GM19328 (cell line): ENCODE results near the gene NPLOC4.
"Not testable (repeated sequence)": the region's sequence is repeated elsewhere in the genome, so short reads cannot be mapped to it uniquely, and the experiment has no call there.

ENCODE experiments used
- ATAC-seq: cut with Tn5 transposase; IDR thresholded peaks from one replicate; pipeline ENCODE4 v1.9.1; 2021; ENCODE audit warnings: mild to moderate bottlenecking, moderate library complexity; ENCODE audit not compliant: unreplicated experiment

The NPLOC4 gene

GRCh38 chr17:81636505-81637288, at the start of gene NPLOC4, which contains the start of gene TSPAN10:
TSS of gene NPLOC4 (minus strand) at chr17:81637112. CDS start at chr17:81636930, 182 bp downstream.
TSS of gene TSPAN10 (plus strand) at chr17:81637196. CDS start at chr17:81642413, 5,217 bp downstream.
- ATAC-seq, result peak; percentile 85

- ATAC-seq, result no peak
Measured at GRCh38 chr17:81686614-81687013, 49.7 kb upstream of the NPLOC4 start.

GRCh38 chr17:81685108-81685507, 48.2 kb upstream of the NPLOC4 start:
- ATAC-seq, result no peak

- no peak for ATAC-seq
Measured at GRCh38 chr17:81684442-81684911, 47.6 kb upstream of the NPLOC4 start.

GRCh38 chr17:81683584-81684441, 46.9 kb upstream of the NPLOC4 start, which contains the start of the genes ARL16 and HGS:
TSS of gene ARL16 (minus strand) at chr17:81683797. CDS start at chr17:81683753, 44 bp downstream.
TSS of gene HGS (plus strand) at chr17:81684011. CDS start at chr17:81684067, 56 bp downstream.
- peak; percentile 94 for ATAC-seq

- ATAC-seq, result peak; percentile 21
Measured at GRCh38 chr17:81683208-81683583, 46.3 kb upstream of the NPLOC4 start.

- no peak for ATAC-seq
Measured at GRCh38 chr17:81682565-81683207, 45.8 kb upstream of the NPLOC4 start.

GRCh38 chr17:81681672-81682071, 44.8 kb upstream of the NPLOC4 start:
- ATAC-seq, result no peak

- ATAC-seq, result no peak
Measured at GRCh38 chr17:81680150-81680549, 43.2 kb upstream of the NPLOC4 start.

GRCh38 chr17:81676906-81677305, 40.0 kb upstream of the NPLOC4 start:
- ATAC-seq, result no peak

- not testable (repeated sequence) for ATAC-seq
Measured at GRCh38 chr17:81675515-81676221, 38.8 kb upstream of the NPLOC4 start.

GRCh38 chr17:81673561-81674258, 36.8 kb upstream of the NPLOC4 start:
- no peak for ATAC-seq

- ATAC-seq, result no peak
Measured at GRCh38 chr17:81672954-81673353, 36.0 kb upstream of the NPLOC4 start.

GRCh38 chr17:81672504-81672903, 35.6 kb upstream of the NPLOC4 start:
- no peak for ATAC-seq

- ATAC-seq, result no peak
Measured at GRCh38 chr17:81667754-81668153, 30.8 kb upstream of the NPLOC4 start.

GRCh38 chr17:81666342-81667191, 29.7 kb upstream of the NPLOC4 start, which contains the start of the genes CCDC137 and OXLD1:
TSS of gene CCDC137 (plus strand) at chr17:81666737. CDS start at chr17:81666767, 30 bp downstream.
TSS of gene OXLD1 (minus strand) at chr17:81666605. CDS start at chr17:81666577, 28 bp downstream.
- ATAC-seq, result peak; percentile 92

- peak; percentile 11 for ATAC-seq
Measured at GRCh38 chr17:81666092-81666341, 29.1 kb upstream of the NPLOC4 start.

- ATAC-seq, result no peak
Measured at GRCh38 chr17:81665205-81666091, 28.5 kb upstream of the NPLOC4 start.
